ENCODE data around the gene ARSI. TPM values are rescaled to one million over a fixed set of nuclear protein-coding genes. Genes with fewer than 3 reads are reported as not detected.

ARSI gene
- total RNA-seq, 2 donors from 2014 or later = 2.4 to 2.7 TPM

GRCh38 chr5:150326707-150327106, 24.0 kb upstream of the ARSI start:
- Histone ChIP-seq H3K9ac (ENCODE audit: extremely low read depth, low read length, poor library complexity, severe bottlenecking) (no peak overlapping the region), H3K27me3 (ENCODE audit: control insufficient read depth, insufficient read depth, low read length, poor library complexity, severe bottlenecking) (no peaks in the 10 kb centered on the region), H3K9me3 (ENCODE audit: control insufficient read depth, low read length) (no peaks in the 10 kb centered on the region), H3K36me3 (ENCODE audit: control insufficient read depth, insufficient read depth, low read length) (no peaks in the 10 kb centered on the region), H3K27ac (ENCODE audit: low read depth, low read length) (no peak overlapping the region), H3K4me1 (ENCODE audit: control insufficient read depth, insufficient read depth, low read length) (no peaks in the 10 kb centered on the region), H3K4me3 (ENCODE audit: low read length) (no peak overlapping the region)
- Mint-ChIP-seq H3K4me3 (no peak overlapping the region), H3K4me1 (no peaks in the 10 kb centered on the region), H3K27me3 (ENCODE audit: insufficient read depth) (peaks cover 9% of the 10 kb centered on the region), H3K27ac (no peak overlapping the region), H3K36me3 (ENCODE audit: low read depth) (no peaks in the 10 kb centered on the region), H3K9me3 (no peaks in the 10 kb centered on the region)
- TF ChIP-seq, protein P1, sequence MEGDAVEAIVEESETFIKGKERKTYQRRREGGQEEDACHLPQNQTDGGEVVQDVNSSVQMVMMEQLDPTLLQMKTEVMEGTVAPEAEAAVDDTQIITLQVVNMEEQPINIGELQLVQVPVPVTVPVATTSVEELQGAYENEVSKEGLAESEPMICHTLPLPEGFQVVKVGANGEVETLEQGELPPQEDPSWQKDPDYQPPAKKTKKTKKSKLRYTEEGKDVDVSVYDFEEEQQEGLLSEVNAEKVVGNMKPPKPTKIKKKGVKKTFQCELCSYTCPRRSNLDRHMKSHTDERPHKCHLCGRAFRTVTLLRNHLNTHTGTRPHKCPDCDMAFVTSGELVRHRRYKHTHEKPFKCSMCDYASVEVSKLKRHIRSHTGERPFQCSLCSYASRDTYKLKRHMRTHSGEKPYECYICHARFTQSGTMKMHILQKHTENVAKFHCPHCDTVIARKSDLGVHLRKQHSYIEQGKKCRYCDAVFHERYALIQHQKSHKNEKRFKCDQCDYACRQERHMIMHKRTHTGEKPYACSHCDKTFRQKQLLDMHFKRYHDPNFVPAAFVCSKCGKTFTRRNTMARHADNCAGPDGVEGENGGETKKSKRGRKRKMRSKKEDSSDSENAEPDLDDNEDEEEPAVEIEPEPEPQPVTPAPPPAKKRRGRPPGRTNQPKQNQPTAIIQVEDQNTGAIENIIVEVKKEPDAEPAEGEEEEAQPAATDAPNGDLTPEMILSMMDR (conservative IDR thresholded peaks at IDR 0.05) = no peak
- no peak for DNase-seq
- WGBS, 2 experiments (ENCODE audit: insufficient coverage in 1 of 2, insufficient read length in 1 of 2) = 68% methylated on average over 2 of the region's 2 CpGs; no CpG with 5 or more reads in 1 of the 2 experiments

DNA sequence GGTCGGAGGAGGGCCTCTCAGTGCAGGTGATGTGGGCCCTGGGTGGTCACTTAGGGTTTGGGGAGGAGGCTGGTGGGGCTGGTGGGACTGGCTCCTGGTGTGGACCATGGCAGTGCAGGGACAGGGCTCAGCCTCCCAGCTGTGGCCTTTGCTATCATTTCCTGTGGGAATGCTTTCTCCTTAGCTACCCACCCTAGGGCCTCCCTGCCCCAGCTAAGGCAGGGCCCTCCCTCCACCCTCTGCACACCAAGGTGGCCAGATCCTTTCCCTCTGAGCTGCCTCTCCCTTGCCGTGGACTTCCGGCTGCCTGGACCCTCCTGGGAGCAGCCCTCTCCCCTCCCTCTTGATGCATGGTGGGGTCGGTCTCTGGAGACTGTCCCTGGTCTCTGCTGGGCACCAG, 22.7 kb upstream of the ARSI start:
- no peaks in the 10 kb centered on the region for H3K36me3 Mint-ChIP-seq (ENCODE audit: low read depth)
- H3K36me3 ChIP-seq (ENCODE audit: control insufficient read depth, insufficient read depth, low read length) = no peaks in the 10 kb centered on the region
- H3K4me3 ChIP-seq (ENCODE audit: low read length) = no peak overlapping the region
- H3K27me3 Mint-ChIP-seq (ENCODE audit: insufficient read depth) = peaks cover 9% of the 10 kb centered on the region
- H3K4me3 Mint-ChIP-seq = no peak overlapping the region
- 92 to 93% methylated on average over 3 to 4 of the region's 4 CpGs for WGBS, 2 experiments (ENCODE audit: insufficient coverage in 1 of 2, insufficient read length in 1 of 2)
- no peaks in the 10 kb centered on the region for H3K4me1 Mint-ChIP-seq
- DNase-seq = no peak
- H3K9ac ChIP-seq (ENCODE audit: extremely low read depth, low read length, poor library complexity, severe bottlenecking) = no peak overlapping the region
- H3K9me3 Mint-ChIP-seq = no peaks in the 10 kb centered on the region
- H3K27ac Mint-ChIP-seq = no peak overlapping the region
- no peaks in the 10 kb centered on the region for H3K4me1 ChIP-seq (ENCODE audit: control insufficient read depth, insufficient read depth, low read length)
- no peaks in the 10 kb centered on the region for H3K27me3 ChIP-seq (ENCODE audit: control insufficient read depth, insufficient read depth, low read length, poor library complexity, severe bottlenecking)
- no peak overlapping the region for H3K27ac ChIP-seq (ENCODE audit: low read depth, low read length)
- H3K9me3 ChIP-seq (ENCODE audit: control insufficient read depth, low read length) = no peaks in the 10 kb centered on the region
- TF ChIP-seq, protein P1 (conservative IDR thresholded peaks at IDR 0.05) = no peak

DNA sequence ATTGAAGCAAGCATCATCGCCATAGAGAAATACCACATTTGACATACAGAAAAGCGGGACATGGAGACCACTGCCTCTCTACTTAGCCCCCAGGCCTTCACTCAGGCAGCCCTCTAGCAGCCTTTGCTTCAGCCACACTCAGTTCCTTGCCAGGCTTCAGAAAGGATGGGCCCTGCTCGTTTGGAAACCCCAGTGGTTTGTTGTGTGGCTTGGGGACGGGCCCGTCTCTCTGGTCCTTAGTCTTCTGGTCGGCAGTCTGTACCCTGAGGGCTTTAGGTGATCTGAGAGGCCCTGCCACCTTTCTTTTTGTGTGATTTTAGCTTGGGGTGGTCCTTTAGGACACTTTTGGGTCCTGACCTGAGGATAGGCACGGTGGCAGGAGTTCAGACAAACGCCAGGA, 21.1 kb upstream of the ARSI start:
- Mint-ChIP-seq H3K27me3 (ENCODE audit: insufficient read depth) (peaks cover under 1% of the 10 kb centered on the region), H3K27ac (no peak overlapping the region), H3K4me3 (no peak overlapping the region), H3K9me3 (no peaks in the 10 kb centered on the region), H3K36me3 (ENCODE audit: low read depth) (no peaks in the 10 kb centered on the region), H3K4me1 (no peaks in the 10 kb centered on the region)
- H3K36me3 ChIP-seq (ENCODE audit: control insufficient read depth, insufficient read depth, low read length) = no peaks in the 10 kb centered on the region
- H3K27ac ChIP-seq (ENCODE audit: low read depth, low read length) = no peak overlapping the region
- TF ChIP-seq, protein P1 (conservative IDR thresholded peaks at IDR 0.05) = no peak
- H3K9me3 ChIP-seq (ENCODE audit: control insufficient read depth, low read length) = no peaks in the 10 kb centered on the region
- no peak for DNase-seq
- H3K4me1 ChIP-seq (ENCODE audit: control insufficient read depth, insufficient read depth, low read length) = no peaks in the 10 kb centered on the region
- H3K9ac ChIP-seq (ENCODE audit: extremely low read depth, low read length, poor library complexity, severe bottlenecking) = no peak overlapping the region
- WGBS, 2 experiments (ENCODE audit: insufficient coverage in 1 of 2, insufficient read length in 1 of 2) = 82 to 86% methylated on average over 4 to 8 of the region's 8 CpGs
- H3K27me3 ChIP-seq (ENCODE audit: control insufficient read depth, insufficient read depth, low read length, poor library complexity, severe bottlenecking) = no peaks in the 10 kb centered on the region
- H3K4me3 ChIP-seq (ENCODE audit: low read length) = no peak overlapping the region

All from endodermal cell (in vitro differentiated cells).